Tibial nerve (tissue), 4 donors: Measurements from ENCODE around the gene HES5.

ENCODE experiments used
- CTCF ChIP-seq, 5 experiments: fragments of 200-600 bp in 3 of 5; fragments of 450-650 bp in 2 of 5; sonication (generic) in 3 of 5; IDR thresholded peaks; one replicate each; pipeline ENCODE4 v1.5.1; 2016 to 2019; ENCODE audit warnings: antibody characterized with exemption in 5 of 5, mild to moderate bottlenecking in 3 of 5, moderate library complexity in 2 of 5
- EP300 ChIP-seq, 2 donors: sonication (generic); formaldehyde crosslinking; IDR thresholded peaks; one replicate each; pipeline ENCODE4 v1.6.1; 2017; ENCODE audit warnings: antibody characterized with exemption in 2 of 2, mild to moderate bottlenecking in 1 of 2
- POLR2A ChIP-seq, 2 donors: fragments of 450-650 bp; IDR thresholded peaks; one replicate each; pipeline ENCODE4 v1.6.1; 2017; ENCODE audit warnings: antibody characterized with exemption in 2 of 2, mild to moderate bottlenecking in 2 of 2, moderate library complexity in 2 of 2

DNA sequence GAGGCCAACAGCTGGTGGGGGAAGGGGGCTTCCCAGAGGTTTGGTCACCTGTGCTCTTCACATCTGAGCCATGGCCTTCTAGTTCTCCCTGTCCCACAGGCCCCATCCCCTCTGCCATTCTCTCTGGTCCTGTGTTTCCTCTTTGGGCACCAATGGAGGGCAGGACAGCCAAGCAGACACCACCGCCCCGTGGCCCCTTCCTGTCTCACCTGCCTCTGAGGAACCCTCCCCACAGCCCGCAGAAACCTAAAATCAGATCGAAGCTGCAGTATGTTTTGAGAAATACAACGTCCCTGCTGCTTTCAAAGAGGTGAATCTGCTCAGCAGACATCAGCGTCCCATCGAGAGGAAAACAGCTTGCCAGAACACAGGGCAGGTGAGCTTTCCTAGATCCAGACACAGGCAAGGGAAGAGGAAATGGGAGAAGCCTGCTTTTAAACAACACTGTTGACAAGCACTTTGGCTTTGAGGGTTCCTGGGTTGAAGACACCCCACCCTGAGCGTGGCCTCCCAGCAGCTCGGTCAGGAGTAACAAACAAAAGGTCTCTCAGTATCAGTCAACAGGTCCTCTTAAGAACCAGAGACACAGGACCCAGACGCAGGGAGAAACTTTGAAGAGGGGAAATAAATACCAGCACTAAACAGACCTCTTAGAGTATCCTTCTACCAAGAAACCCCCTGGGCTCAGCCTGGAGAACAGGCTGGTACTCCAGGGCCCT, 6.0 kb downstream of the HES5 start:
- TF ChIP-seq POLR2A (IDR thresholded peaks at IDR 0.05): no peak
- no peak for TF ChIP-seq CTCF (IDR thresholded peaks at IDR 0.05)
- TF ChIP-seq EP300 (IDR thresholded peaks at IDR 0.05): no peak
